HG03159 (cell line): ENCODE results near the gene ZNF341.

Source experiments
- ATAC-seq: cut with Tn5 transposase; IDR thresholded peaks from one replicate; pipeline ENCODE4 v1.9.1; 2021; ENCODE audit warnings: mild to moderate bottlenecking, moderate library complexity; ENCODE audit not compliant: unreplicated experiment

The ZNF341 gene

GRCh38 chr20:33821270-33821836, 89.6 kb downstream of the ZNF341 start:
- no peak for ATAC-seq

- ATAC-seq: no peak
Observed at GRCh38 chr20:33822423-33822822, 90.6 kb downstream of the ZNF341 start.

GRCh38 chr20:33822991-33823390, 91.2 kb downstream of the ZNF341 start:
- no peak for ATAC-seq

DNA sequence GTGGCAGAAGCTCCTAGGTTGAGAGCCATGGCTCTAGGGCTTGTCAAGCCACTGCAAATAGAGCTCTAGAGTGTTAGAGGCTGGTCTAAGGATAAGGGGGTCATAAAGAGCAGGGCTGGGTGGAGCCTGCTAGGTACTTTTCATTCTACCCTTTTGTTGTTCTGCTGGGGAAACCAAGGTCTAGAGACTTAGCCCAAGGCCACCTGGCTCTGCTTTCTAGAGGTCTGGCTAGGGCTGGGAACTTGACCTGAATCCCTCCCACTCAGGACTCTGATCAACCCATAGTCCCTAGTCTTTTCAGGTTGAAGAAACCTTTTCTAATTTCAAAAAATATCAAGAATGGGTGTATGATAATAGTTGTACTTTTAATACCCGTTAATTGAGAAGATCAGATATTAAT, 93.1 kb downstream of the ZNF341 start:
- ATAC-seq: no peak

DNA sequence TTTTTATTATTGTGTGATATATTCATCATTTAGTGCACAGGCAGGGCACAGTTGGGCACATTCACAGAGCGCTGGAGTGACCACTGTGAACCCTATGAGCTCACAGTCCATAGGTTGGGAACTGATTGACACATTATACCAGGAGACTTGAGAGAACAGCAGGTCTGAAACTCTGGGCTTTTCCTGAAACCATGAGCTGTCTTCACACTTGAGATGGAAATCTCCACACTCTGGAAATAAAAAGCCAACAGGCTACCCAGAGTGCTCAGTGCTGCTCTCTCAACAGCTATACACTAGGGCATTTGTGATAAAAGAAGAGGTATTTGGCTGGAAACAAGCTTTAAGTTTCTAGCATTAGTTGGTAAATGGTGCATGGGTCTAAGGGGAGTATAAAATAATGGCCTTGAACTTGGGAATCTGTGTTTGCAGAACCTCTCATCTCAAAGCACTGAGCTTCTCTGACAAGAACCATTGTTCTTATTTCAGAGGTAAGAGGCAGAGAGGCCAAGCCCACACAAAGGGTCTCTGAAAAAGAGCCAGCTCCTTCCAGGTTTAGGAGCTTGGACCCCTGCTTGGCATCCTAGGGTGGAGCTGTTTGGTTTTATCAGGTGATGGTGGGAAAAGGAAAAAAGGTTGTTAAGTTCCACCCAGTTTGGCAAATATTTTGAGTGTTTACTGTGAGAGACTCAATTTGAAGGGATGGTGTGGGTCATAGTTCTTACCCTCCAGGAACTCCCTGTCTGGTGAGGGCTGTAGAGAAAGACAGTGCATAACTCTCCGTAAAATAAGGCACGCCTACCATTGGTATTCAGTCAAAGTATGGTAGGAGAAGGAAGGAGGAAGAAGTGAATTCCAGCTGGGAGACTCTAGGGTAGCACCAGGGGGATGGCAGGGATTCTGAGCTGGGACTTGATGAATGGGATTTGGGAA, 93.8 kb downstream of the ZNF341 start:
- ATAC-seq: no peak

DNA sequence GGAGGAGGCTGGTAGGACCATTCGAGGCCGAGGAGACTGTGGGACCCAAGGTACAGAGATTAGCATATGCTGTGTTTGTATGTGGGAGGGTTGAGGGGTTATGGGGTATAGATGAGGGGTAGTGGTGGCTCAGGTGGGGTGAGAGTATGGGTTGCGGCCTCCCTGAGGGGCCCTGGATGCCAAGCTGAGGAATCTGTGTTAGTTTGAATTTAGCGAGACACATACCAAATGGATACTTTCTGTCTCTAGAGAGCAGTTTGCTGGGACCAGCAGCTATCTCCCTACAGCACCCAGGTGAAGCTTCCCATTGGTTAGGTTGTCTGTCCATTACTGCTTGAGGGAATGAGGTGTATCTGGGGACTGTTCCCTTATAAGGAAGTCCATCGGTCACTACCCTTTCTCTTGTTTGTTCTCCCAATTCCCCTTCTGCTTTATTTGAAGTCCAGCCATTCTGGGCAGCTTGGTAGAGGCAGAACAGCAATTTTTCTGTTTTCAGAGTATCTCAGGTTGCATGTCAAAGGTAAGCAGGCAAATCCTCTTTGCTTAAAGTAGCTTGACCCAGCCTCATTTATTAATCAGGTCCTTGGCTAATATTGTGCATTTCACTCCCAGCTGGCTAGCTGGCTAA, 94.6 kb downstream of the ZNF341 start:
- no peak for ATAC-seq

- no peak for ATAC-seq
Observed at GRCh38 chr20:33827109-33827508, 95.3 kb downstream of the ZNF341 start.

DNA sequence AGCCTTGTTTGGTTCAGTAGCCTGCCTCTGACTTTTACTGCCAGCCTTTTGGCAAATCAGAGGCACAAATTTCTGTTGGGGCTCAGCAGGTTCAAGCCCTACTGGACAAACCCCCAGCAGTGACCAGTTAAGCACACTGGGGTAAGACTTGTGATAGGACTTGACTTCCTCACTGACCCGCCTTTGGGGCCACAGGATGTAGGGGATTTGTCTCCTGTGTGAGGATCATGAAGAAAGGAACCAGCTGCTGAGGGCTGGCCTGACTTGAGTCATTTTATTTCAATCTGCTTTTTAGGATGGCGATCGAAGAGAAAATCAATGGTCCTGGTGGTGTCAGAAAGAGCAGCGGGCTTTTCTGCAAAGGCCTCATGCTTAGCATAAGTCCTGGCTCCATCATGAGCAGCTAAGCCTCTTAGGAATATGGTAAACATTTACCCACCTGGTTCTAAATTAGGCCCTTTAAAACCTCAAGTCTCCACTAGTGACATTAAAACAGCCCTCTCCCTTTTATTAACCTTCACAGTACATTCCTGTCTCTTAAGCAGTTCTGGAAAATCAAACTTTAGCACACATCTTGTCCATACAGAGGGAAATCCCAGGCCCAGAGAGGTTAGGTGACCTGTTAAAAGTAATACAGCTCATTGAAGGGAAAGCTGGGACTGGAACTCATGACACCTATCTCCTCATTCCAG, 96.0 kb downstream of the ZNF341 start:
- ATAC-seq: no peak

DNA sequence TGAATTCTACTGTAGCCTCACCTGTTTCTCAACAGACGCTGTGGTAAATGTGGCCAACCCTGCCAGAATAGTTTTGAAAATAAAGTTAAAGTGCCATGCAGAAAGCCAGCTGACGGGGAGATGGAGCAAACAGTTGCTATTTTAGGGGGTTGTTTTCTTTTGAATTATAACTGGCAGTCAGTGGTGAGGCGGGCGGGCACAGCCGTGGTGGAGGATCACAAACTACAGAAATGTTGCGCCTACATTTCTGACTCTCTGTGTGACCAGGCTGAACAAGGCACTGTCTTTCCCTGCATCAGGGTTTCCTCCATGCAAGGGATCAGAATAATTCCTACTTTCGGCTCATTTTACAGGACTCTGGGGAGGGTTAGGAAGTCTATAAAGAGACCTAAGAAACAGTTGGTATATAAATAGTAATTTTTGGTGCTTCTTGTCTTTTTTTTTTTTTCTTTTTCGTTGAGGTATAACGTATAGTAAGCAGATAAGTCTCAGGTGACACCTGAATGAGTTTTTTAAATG, 96.6 kb downstream of the ZNF341 start:
- no peak for ATAC-seq

GRCh38 chr20:33828967-33829560, 97.3 kb downstream of the ZNF341 start:
- ATAC-seq: no peak

GRCh38 chr20:33829636-33830035, 97.8 kb downstream of the ZNF341 start:
- ATAC-seq: no peak

GRCh38 chr20:33830371-33830770, 98.6 kb downstream of the ZNF341 start:
- no peak for ATAC-seq

- ATAC-seq: no peak
Observed at GRCh38 chr20:33832103-33832804, 100.5 kb downstream of the ZNF341 start.

- ATAC-seq: no peak
Observed at GRCh38 chr20:33833333-33833732, 101.5 kb downstream of the ZNF341 start.

DNA sequence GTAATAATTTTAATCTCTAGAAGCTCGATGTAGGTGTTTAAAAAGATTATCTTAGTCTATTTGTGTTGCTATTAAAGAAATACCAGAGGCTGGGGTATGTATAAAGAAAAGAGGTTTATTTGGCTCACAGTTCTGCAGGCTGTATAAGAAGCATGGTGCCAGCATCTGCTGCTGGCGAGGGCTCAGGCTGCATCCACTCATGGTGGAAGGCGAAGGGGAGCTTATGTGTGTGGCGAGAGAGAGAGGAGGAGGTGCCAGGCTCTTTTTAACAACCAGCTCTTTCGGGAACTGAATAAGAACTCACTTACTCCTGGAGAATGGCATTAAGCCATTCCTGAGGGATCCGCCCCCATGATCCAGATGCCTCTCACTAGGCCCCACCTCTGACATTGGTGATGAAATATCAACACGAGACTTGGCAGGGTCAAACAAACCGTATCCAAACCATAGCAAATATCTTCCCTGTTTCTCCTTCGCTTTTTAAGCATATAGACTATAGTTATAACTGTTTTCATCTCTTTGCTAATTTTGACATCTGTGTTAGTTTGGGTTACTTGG, 103.9 kb downstream of the ZNF341 start:
- ATAC-seq: no peak

- no peak for ATAC-seq
Observed at GRCh38 chr20:33836277-33836676, 104.5 kb downstream of the ZNF341 start.

DNA sequence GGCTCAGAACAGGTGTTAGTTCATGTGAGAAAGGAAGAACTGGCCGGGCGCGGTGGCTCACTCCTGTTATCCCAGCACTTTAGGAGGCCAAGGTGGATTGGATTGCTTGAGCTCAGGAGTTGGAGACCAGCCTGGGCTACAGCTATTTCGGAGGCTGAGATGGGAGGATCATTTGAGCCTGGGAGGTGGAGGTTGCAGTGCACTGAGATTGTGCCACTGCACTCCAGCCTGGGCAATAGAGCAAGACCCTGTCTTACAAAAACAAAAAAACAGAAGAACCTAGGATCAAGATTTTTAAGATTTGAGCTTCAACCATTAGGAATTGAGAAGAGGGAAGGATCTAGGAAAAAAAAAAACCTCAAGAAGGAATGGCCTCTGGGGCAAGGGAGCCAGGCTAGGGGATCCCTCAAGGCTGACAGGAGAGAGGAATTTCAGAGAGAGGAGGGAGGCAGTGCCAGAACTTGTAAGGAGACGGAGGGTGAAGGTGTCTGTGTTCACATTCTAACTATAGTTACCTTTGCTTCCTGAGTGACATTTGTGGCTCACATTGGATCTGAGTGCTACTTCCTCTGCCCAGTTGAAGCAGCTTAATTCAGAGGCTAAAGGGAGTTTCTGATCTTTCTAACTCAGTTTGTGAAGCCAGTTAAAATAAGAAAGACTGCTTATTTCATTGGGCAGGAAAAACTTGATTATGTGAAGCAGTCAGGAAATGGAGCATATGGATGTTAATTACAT, 105.5 kb downstream of the ZNF341 start:
- ATAC-seq: no peak

DNA sequence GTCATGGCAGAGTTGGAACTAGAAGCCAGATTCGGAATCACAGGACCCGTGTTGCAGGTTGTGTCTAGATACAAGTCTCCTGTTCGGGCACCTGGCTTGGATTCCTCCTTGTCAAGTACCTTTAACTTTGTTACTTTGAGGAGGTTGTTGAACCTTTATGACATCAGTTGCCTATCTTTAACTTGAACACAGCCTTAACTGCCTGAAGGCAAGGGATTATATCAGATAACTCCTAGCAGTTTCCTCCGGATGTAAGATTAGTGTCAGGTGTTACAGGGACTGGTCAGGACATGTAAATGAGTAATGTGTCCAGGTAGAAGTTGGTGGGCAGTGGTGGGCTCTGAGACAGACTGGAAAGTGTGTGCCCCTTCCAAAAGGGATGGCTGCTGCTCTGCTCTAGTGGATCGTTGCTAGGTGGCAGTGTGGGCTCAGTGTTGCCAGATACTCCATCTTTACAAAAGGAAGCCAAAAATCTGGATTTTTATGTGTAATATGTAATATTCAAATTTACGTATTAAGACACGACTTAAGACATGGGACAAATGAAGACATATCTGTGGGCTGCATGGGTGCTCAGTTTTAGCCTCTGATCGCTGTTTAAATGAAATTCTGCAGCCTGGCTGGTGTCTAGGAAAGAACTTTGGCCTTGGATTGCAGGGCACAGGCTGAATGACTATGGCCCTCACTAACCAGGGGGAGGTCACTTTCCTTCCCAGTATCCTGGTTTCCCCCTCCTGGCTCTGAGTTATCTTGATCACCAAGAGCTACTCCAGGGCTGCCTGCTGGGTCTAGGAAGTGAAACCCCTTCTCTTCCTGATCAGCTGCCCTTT, 106.5 kb downstream of the ZNF341 start:
- no peak for ATAC-seq
